ENCODE data around the gene TLR10. TPM values are rescaled to one million over a fixed set of nuclear protein-coding genes. Genes with fewer than 3 reads are reported as not detected.

The TLR10 gene
- polyA plus RNA-seq, 2 of the 4 experiments (the other 2 are of a cell fraction) = 0.14 TPM; not detected in 1

DNA sequence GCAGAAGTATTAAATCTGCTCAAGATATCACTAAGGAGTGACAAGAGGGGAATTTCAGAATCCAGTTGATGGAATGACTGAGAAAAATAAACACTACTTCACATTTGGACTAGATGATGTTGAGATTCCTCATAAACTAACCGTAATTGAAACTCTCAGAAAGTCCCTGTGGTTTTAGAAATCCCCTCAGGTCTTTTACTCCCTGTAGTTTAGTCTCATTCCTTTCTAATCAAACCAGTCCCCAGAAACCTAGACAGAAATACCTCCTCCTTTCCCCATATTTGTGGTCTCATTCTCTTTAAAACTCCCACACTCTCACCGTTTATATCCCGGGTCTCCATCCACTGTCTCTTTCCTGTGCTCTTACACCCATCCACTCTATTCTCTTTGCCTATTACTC is 36.8 kb upstream of the TLR10 start:
- Histone ChIP-seq H3K9me3 (no peaks in the 10 kb centered on the region; the same call in 2 of the 3 replicates), H3K4me3 (no peak overlapping the region), H3K4me2 (no peak overlapping the region), H3K4me1 (no peaks in the 10 kb centered on the region), H3K27ac (no peak overlapping the region)
- no peak for TF ChIP-seq SREBF2 (IDR thresholded peaks at IDR 0.05)
- TF ChIP-seq KDM5A (IDR thresholded peaks at IDR 0.05) = no peak
- TF ChIP-seq FOSB (CRISPR knock-in tag; IDR thresholded peaks at IDR 0.05) = no peak
- TF ChIP-seq RAD21 (conservative IDR thresholded peaks at IDR 0.05 in 1 of 2, IDR thresholded peaks at IDR 0.05 in 1 of 2) = no peak
- ChIA-PET POLR2A (no interaction called here), CTCF (no interaction called here)
- ATAC-seq = no peak
- no peak for FAIRE-seq
- no peak for DNase-seq (ENCODE audit: low read depth in 1 of 2, low spot score in 1 of 2)
- WGBS (ENCODE audit: missing lambda C conversion rate) = 50% methylated on average over 3 of the region's 3 CpGs

GRCh38 chr4:38818441-38818976 is 35.7 kb upstream of the TLR10 start:
- TF ChIP-seq MAZ (IDR thresholded peaks at IDR 0.05; ENCODE audit: borderline replicate concordance, low read depth, low read length) (no peak), RCOR1 (IDR thresholded peaks at IDR 0.05; ENCODE audit: low read depth, low read length) (no peak), E2F6 (IDR thresholded peaks at IDR 0.05; ENCODE audit: borderline replicate concordance, low read depth) (no peak)
- TF ChIP-seq, protein P1, sequence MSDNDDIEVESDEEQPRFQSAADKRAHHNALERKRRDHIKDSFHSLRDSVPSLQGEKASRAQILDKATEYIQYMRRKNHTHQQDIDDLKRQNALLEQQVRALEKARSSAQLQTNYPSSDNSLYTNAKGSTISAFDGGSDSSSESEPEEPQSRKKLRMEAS (IDR thresholded peaks at IDR 0.05) = no peak
- no peak for FAIRE-seq
- Histone ChIP-seq H3K27ac (no peak overlapping the region), H3K9me3 (no peaks in the 10 kb centered on the region; the same call in 2 of the 3 replicates), H3K4me2 (no peak overlapping the region), H3K4me1 (no peaks in the 10 kb centered on the region), H3K4me3 (no peak overlapping the region)
- CTCF ChIA-PET = no interaction called here
- 80% methylated on average over 5 of the region's 5 CpGs for WGBS (ENCODE audit: missing lambda C conversion rate)
- no peak for ATAC-seq
- DNase-seq (ENCODE audit: low read depth in 1 of 2, low spot score in 1 of 2) = no peak
- POLR2A ChIA-PET = no interaction called here

DNA sequence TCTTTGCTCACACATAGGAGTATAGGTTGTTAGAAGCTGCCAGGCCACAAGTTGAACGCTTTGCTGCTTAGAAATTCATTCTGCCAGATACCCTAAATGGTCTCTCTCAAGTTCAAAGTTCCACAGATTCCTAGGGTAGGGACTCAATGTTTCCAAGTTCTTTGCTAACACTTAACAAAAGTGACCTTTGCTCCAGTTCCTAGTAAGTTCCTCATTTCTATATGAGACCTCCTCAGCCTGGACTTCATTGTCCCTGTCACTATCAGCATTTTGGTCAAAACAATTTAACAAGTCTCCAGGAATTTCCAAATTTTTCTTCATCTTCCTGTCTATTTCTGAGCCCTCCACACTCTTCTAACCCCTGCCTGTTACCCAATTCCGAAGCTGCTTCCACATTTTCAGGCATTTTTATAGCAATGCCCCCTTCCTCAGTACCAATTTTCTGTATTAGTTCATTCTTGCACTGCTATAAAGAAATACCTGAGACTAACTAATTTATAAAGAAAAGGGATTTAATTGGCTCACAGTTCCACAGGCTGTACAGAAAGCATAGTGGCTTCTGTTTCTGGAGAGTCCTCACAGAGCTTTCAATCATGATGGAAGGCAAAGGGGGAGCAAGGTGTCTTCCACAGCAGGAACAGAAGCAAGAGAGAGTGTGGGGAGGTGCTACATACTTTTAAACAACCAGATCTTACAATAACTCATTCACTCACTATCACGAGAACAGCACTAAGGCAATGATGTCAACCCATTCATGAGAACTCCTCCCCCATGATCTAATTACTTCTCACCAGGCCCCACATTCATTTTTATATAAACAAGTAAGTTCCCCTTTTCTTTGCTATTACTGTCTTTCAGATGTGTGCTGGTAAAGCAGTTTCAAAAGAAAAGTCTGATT is 33.3 kb upstream of the TLR10 start:
- Histone ChIP-seq H3K4me1 (no peaks in the 10 kb centered on the region), H3K4me2 (no peak overlapping the region), H3K9me3 (no peaks in the 10 kb centered on the region), H3K4me3 (no peak overlapping the region), H3K27ac (no peak overlapping the region)
- ChIA-PET POLR2A (no interaction called here), CTCF (interaction anchor here (1.8 kb wide), 1 partner anchor 43 kb away, joined by 3 read pairs; no protein-coding TSS in a partner anchor)
- DNase-seq (ENCODE audit: low read depth in 1 of 2, low spot score in 1 of 2) (no peak), ATAC-seq (no peak), FAIRE-seq (no peak)
- TF ChIP-seq POLR2A (IDR thresholded peaks at IDR 0.05; ENCODE audit: low read length) (no peak), HEYL (CRISPR knock-in tag; IDR thresholded peaks at IDR 0.05) (no peak), GATA3 (IDR thresholded peaks at IDR 0.05; ENCODE audit: borderline replicate concordance) (no peak), EHF (CRISPR knock-in tag; IDR thresholded peaks at IDR 0.05) (no peak), ESRRA (IDR thresholded peaks at IDR 0.05; ENCODE audit: borderline replicate concordance, low read length) (no peak), PHF8 (IDR thresholded peaks at IDR 0.05; ENCODE audit: borderline replicate concordance, low read depth) (no peak), JUNB (IDR thresholded peaks at IDR 0.05) (no peak)
- WGBS (ENCODE audit: missing lambda C conversion rate) = 88% methylated on average over 3 of the region's 3 CpGs

GRCh38 chr4:38814386-38814785 is 31.6 kb upstream of the TLR10 start:
- POLR2A ChIA-PET = no interaction called here
- ATAC-seq (no peak), FAIRE-seq (no peak), DNase-seq (ENCODE audit: low read depth in 1 of 2, low spot score in 1 of 2) (no peak)
- Histone ChIP-seq H3K27ac (no peak overlapping the region), H3K4me2 (no peak overlapping the region), H3K4me1 (no peaks in the 10 kb centered on the region), H3K9me3 (no peaks in the 10 kb centered on the region), H3K4me3 (no peak overlapping the region)
- 92% methylated on average over 3 of the region's 3 CpGs for WGBS (ENCODE audit: missing lambda C conversion rate)
- TF ChIP-seq SMC3 (IDR thresholded peaks at IDR 0.05) (no peak), ZFP36 (IDR thresholded peaks at IDR 0.05; ENCODE audit: borderline replicate concordance, partially characterized antibody) (no peak), HDAC2 (IDR thresholded peaks at IDR 0.05) (no peak), MYC (IDR thresholded peaks at IDR 0.05; ENCODE audit: borderline replicate concordance, low read length) (no peak), JUNB (IDR thresholded peaks at IDR 0.05) (no peak), BCL3 (IDR thresholded peaks at IDR 0.05) (no peak), KDM5A (IDR thresholded peaks at IDR 0.05) (no peak), E2F6 (IDR thresholded peaks at IDR 0.05; ENCODE audit: borderline replicate concordance, low read depth) (no peak), EP300 (IDR thresholded peaks at IDR 0.05) (no peak)
- TF ChIP-seq, protein P2, sequence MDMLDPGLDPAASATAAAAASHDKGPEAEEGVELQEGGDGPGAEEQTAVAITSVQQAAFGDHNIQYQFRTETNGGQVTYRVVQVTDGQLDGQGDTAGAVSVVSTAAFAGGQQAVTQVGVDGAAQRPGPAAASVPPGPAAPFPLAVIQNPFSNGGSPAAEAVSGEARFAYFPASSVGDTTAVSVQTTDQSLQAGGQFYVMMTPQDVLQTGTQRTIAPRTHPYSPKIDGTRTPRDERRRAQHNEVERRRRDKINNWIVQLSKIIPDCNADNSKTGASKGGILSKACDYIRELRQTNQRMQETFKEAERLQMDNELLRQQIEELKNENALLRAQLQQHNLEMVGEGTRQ (IDR thresholded peaks at IDR 0.05) = no peak
- CTCF ChIA-PET = interaction anchor here (0.9 kb wide), 1 partner anchor 34 kb away, joined by 3 read pairs; no protein-coding TSS in a partner anchor

Measured in A549 (cell line).